Measurements from ENCODE around the gene MSL1.
A peak's percentile ranks its signal among the peaks of the same experiment; 100 is the strongest.

Gene MSL1

DNA sequence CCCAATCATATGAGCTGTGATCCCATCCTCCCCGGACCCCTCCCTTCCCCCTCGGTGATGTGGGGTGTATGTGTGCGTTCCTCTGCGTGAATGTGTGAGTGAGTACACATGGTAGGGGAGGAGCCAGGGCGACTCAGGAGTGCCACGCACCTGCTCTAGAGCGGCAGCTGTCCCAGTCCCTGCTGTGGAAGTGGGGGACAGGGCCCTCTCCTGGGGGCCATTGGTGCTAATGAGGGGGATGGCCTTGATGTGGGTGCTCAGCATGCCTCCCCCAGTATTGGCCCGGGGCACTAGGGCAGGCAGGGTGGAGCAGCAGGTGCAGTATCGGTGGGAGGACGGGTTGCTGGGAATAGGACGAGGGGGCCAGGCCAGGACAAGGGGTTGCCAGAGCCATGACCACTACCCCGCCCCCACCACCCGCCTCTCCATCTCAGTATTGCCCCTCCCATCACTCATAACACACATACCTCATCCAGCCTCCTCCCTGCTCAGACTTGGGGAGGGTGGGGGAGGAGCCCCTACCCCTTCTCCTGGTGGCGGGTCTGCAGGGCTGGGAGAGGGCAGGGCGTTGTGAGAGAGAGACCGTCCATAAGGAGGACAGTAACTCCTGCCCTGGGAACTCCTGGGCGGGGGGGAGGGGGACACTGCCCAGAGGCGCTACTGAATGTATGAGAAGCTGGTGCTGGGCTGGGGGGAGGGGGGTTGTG is 29.9 kb upstream of the MSL1 start:
- no peak for DNase-seq

- DNase-seq: no peak
Observed at GRCh38 chr17:40092581-40092980, 29.2 kb upstream of the MSL1 start.

DNA sequence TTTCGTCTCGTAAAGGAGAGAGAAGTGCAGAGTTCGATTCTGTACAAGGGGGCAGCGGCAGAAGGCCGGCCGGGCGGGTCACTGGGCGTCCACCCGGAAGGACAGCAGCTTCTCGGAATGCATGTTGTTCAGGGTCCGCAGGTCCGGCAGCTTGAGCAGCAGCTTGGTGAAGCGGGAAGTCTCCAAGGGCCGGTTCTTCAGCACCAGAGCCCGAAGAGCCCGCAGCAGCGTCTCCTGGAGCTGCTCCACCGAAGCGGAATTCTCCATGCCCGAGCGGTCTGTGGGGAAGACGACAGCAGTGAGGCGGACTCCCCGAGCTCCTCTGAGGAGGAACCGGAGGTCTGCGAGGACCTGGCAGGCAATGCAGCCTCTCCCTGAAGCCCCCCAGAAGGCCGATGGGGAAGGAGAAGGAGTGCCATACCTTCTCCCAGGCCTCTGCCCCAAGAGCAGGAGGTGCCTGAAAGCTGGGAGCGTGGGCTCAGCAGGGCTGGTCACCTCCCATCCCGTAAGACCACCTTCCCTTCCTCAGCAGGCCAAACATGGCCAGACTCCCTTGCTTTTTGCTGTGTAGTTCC is 28.7 kb upstream of the MSL1 start:
- DNase-seq: no peak

GRCh38 chr17:40093580-40094201 is 28.1 kb upstream of the MSL1 start:
- DNase-seq: no peak

GRCh38 chr17:40094874-40095273 is 26.9 kb upstream of the MSL1 start:
- DNase-seq: no peak

GRCh38 chr17:40095351-40095943 is 26.3 kb upstream of the MSL1 start:
- no peak for DNase-seq

- DNase-seq: peak in 2 of 4 experiments; percentile 52 to 64
Observed at GRCh38 chr17:40095944-40096791, 25.6 kb upstream of the MSL1 start.

GRCh38 chr17:40097087-40097486 is 24.7 kb upstream of the MSL1 start:
- no peak for DNase-seq

- DNase-seq: no peak
Observed at GRCh38 chr17:40097931-40098845, 23.6 kb upstream of the MSL1 start.

DNA sequence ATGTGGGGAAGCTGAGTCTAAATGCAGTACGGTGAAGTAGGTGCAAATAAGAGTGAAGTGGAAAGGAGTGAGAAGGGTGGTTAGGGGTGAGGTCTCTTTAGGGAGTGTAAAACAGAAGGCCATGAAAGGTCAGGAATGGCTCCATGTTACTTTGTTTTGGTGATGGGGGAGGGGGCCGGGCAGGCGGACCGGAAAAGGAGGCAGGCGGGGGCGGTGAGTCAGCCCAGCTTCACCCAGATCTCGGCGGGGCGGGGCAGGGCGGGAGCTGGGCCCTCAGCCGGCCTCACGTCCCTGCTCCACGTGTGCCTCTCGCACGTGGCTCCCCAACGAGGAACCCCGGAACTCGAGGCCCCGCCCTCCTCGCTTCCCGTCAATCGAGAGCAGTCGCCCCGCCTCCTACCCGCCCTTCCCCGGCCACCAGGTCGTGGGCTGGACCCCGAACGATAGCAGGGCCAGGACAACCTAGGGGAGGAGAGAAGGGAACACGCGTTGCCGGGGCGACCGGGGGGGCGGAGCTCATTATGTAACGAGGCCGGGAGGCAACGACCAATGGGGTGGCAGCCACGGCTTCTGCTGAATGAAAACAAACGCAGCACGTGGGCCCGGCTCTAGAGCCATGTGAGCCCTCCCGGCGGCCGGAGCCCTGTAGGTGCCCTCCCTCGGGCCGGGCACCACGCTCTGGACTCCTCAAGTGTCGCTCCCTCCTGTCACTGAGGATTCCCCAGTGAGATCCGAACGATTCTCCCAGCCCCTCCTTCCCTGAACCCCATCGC is 22.7 kb upstream of the MSL1 start:
- peak; percentile 92 to 99 (median 96) for DNase-seq

DNA sequence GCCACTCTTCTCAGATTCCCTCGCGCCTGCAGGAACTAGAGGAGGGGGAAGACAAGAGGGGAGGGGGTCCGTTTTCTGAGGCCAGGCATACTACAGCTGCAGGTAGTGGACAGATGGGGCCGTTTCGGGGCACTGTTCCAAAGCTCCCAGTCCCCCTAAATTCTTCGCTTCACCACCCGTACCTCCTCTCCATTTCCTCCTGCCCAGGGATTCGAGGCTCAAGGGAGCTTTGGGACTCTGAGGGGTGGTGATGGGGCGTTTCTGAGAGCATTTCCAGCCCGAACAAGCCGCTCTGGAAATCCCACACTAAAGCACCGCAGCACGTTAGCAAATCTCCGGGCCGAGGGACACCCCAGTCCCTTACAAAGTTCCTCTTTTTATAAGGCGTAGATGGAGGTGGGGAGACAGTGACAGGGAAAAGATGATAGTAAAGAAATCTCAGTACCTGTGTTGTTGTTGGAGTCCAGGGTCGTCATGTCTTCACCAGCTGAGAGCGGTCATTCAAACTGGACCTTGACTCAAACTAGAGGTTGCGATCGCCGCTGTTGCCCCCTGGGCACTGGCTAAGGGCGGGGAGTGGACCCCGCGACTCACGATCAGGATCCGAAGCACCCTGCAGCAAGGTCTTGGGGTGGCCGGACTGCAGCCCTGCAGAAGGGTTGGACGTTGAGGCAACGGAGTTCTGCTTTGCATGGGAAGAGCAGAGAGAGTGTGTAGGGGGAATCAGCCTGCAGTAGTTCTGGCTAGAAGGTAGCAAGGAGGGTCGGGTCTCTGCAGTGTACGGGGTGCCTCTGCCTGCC is 22.0 kb upstream of the MSL1 start:
- DNase-seq: no peak

DNA sequence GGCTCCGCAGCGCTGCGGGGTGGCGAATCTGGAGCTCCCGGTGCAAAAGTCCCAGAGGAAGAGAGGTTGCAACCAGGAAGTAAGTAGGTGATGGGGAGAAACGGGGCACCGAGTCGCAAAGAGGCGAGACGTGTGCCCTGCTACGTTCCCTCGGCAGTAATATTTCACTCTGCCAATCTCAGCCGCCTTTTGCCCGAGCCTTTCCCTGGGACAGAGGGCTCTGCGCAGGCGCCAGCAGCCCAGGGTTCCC is 21.4 kb upstream of the MSL1 start, which contains the start of gene NR1D1:
NR1D1 (minus strand) TSS at position 171 of the 250 bp plus-strand sequence. CDS start 495 bp downstream, outside the sequence.
- no peak for DNase-seq

GRCh38 chr17:40100669-40101366 is 21.0 kb upstream of the MSL1 start:
- peak; percentile 66 to 84 (median 72) for DNase-seq

DNA sequence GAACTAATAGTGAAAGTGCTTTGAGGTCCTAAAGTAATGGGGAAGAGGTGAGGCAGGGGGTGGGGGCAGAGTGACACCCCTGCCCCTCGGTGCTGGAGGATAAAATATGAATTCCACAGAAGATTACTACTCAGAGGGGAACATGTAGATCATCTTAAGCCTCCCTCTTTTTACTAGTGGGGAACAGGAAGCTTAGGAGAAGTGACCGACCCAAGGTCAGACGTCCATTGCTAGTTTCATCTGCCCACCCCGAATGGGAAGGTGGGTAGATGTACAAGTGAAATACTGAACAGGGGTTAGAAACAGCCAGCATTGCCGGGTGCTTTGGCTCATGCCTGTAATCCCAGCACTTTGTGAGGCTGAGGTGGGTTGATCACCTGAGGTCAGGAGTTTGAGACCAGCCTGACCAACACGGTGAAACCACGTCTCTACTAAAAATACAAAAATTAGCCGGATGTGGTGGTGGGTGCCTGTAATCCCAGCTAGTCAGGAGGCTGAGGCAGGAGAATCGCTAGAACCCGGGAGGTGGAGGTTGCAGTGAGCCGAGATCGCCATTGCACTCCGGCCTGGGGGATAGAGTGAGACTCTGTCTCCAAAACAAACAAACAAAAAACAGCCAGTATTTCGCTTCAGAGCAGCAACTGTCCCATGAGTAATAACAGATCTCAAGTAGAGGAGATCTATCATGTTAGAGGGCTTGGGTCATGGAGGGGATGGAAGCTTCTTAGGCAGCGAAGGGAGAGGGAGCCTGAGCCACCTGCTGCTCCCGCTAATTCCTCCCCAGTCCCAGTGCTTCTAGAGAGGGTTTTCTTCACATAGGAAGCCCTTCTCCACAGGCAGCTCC is 20.2 kb upstream of the MSL1 start:
- no peak for DNase-seq

GRCh38 chr17:40103071-40103661 is 18.6 kb upstream of the MSL1 start:
- DNase-seq: no peak

- DNase-seq: no peak
Observed at GRCh38 chr17:40103688-40104087, 18.1 kb upstream of the MSL1 start.

DNA sequence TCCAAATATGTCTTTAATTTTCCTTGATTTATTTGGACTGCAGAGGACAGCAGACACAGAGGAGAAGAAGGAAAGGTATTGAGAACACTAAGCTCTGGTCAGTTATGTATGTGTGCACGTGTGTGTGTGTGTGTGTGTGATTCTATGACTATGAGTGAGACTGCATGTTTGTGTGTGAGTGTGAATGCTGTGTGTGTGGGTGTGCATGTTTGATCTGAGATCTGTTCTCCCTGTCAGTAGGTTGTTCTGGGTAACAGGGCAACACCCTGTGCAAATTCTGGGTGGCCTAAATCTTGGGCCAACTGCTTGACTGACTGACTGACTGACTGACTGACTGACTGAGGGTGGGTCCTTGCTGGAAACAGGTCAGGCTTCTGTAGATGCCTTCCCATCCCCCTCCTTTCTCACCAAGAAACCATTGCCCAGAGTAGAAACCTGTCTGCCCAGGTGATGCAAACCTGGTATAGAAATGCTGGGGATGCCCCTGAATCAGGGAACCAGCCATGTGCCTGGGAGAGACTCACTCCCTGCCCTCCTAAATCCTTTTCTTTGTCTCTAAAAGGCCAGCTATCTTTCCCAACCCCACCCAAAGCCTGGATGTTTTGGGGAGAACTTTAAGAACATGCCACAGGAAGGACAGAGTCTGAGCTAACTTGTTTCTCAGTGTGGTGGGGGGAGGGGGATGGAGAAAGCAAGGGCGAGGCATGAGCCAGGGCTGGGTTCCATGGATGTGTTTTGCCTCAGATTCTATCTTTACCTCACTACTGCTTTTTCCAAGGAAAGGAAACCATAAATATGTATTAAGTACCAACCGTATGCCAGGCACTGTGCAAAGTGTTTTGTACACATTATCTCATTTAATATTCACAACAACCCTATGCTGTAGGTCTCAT is 16.9 kb upstream of the MSL1 start:
- no peak for DNase-seq

Measured in activated naive CD4-positive, alpha-beta T cell (primary cell).